NCI-H1930 (cell line): ENCODE data around the gene MORC2.

Source experiments
- DNase-seq, 2 experiments: peaks; one replicate each; lab custom pipeline; 2025; lab: John Stamatoyannopoulos, UW

The MORC2 gene

DNA sequence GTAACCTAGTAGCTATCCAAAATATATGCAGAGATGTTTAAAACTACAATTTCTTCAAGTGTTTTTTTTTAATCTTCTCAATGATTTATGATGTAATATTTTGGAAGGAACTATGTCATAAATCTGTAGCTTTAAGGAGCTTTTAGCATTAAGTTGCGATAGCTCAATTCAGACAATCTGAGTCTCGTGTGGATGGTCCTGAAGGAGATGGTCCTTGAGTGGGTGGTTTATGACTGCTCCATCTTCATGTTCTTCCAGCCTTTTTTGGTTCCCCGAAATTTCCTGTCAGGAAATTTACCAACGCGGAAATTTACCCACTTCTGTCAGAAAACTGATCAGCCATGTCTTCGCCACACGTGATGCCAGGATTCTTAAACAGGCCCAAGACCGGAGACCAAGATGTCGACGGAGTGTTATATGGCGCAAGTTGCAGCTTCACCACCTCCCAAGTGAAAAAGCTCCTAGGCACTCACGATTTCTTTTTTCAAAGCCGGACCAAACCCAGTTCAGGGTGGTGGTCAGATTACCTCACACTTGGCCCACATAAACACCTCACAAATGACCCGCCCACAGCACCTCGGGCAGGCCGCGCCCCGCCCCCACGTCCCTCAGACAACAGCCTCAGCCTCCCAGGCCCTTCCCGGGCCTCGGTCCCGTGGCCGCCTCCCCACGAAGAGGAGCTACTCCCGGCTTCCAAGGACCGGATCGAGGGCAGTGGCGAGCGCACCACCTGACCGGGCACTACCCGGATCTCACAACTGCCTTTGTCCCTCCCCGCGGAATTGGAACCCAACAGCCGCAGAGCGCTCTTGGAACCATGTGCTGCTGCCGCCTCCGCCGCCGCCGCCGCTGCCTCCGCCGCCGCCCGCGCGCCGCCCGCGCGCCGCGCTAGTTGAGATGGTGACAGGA, at the start of gene MORC2:
TSS of gene MORC2 (minus strand) at position 760 of the 909 bp plus-strand sequence. CDS start 885 bp downstream, outside the sequence.
- peak; percentile 65 for DNase-seq

DNA sequence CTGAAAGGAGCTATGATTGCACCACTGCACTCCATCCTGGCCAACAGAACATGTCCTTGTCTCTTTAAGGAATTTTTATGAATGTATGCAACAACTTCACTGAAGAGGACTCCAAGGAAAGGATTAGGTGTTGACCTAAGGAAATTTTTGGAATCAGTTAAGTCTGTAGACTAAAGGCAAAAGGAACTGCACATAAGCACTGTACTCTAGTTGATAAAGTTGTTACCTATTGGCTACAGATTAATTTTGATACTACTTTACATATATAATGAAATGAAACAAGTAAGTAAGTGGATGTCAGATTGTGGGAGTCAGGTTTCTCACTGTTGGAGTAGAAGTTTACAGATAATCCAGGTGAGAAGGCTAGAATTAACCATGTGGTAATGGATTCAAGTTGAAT, 37.0 kb upstream of the MORC2 start:
- no peak for DNase-seq

- DNase-seq, result no peak
These were observed 32.7 kb upstream of the MORC2 start for GRCh38 chr22:31001124-31001770.

DNA sequence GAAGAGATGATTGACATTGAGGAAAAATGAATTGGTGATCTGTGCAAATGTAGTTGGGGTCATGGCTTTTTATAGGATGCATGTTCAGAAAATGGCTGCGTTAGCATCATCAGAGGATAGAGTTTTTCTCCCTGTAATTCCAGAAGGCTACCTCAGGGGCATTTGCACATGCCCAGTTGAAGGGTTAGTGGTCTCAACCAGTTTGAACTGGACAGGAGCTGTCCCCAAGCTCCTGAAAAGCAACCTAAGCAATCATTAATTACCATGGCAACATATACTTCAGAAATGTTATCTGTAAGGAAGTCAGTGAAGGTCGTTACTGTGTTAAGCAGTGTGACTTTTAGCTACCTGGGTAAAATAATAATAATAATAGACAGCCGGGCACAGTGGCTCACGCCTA, 29.8 kb upstream of the MORC2 start:
- no peak for DNase-seq

- no peak for DNase-seq
These were observed 27.9 kb upstream of the MORC2 start for GRCh38 chr22:30996462-30996861.

- DNase-seq, result no peak
These were observed 26.4 kb upstream of the MORC2 start for GRCh38 chr22:30994960-30995359.

- DNase-seq, result no peak
These were observed 24.0 kb upstream of the MORC2 start for GRCh38 chr22:30992565-30992964.

DNA sequence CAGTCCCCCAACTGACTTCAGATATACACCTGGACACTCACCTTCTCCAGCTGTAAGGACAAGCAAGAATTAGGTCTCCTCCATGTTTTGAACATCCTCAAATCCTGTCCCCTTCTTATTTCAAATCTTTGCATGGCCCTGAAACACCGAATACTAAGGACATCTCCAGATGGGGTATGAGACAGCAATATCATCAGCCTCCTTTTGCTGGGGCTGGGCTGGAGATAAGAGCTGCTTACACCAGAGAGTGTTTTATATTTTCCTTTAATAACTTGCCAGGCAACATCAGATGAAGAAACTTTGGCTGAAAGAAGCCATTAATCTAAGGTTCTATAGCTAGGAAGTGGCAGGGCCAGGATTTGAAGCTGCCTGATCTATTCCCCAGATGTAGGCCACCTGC, 22.1 kb upstream of the MORC2 start:
- no peak for DNase-seq

- DNase-seq, result no peak
These were observed 20.9 kb upstream of the MORC2 start for GRCh38 chr22:30989474-30989873.

DNA sequence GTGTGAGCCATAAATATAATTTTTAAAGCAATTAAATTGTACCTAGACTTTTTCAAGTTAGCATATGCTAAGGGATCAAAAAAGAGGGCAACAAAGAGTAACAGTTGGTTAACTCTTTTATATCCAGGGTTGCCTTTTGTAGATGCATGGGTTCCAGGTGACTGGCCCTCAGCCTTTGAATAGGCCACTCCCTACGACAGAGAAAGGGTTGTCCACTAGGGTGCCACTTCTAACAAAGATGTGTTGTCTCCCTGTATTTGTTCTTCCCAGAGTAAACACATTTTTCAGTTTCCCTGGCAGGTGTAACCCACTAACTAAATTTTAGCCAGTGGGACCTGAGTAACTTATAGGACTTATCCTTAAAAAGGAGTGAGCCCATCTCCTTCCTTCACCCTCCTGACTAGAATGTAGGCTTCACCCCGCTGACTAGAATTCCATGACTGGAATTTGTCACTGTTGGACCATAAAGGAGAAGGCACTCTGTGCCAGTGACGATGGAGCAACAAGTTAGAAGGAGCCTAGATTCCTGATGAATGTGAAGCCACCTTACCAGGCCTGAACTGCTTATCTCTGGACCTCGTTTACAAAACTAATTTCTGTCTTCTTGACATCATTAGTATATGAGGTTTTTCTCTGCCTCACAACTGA, 17.1 kb upstream of the MORC2 start:
- DNase-seq, result peak; percentile 52 to 68

- DNase-seq, result no peak
These were observed 15.7 kb upstream of the MORC2 start for GRCh38 chr22:30984317-30984716.

- no peak for DNase-seq
These were observed 13.9 kb upstream of the MORC2 start for GRCh38 chr22:30982512-30982911.

GRCh38 chr22:30979932-30980331, 11.4 kb upstream of the MORC2 start:
- DNase-seq, result no peak

DNA sequence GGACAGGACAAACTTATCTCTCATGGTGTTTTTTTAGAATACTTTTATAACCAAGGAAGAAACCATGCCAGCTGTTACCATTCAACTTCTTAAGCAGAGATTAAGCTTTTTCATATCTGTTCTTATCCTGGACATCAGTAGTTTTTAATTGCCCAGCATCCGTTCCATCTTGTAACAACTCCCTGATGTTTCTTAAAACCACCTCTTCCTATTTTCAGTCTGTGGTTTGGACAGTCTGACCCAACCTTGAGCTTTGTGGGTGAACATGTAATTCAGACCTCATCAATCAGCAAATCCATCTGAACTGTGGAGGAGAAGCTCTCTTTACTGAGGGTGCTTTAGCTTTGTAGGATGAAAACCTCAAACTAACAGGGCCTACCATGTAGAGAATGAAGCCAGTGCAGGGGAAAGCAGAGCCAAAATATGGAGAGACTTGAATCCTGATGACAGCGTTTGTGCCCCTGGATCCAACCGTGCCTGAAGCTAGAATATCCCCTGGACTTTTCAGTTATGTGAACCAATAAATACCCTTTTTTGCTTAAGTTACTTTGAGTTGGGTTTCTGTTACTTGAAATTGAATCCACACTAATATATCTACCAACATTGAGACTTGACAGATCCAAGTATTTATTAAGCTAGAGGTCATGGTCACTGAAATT, 9.9 kb upstream of the MORC2 start:
- DNase-seq, result no peak

GRCh38 chr22:30970356-30970746, 1.8 kb upstream of the MORC2 start:
- no peak for DNase-seq

DNA sequence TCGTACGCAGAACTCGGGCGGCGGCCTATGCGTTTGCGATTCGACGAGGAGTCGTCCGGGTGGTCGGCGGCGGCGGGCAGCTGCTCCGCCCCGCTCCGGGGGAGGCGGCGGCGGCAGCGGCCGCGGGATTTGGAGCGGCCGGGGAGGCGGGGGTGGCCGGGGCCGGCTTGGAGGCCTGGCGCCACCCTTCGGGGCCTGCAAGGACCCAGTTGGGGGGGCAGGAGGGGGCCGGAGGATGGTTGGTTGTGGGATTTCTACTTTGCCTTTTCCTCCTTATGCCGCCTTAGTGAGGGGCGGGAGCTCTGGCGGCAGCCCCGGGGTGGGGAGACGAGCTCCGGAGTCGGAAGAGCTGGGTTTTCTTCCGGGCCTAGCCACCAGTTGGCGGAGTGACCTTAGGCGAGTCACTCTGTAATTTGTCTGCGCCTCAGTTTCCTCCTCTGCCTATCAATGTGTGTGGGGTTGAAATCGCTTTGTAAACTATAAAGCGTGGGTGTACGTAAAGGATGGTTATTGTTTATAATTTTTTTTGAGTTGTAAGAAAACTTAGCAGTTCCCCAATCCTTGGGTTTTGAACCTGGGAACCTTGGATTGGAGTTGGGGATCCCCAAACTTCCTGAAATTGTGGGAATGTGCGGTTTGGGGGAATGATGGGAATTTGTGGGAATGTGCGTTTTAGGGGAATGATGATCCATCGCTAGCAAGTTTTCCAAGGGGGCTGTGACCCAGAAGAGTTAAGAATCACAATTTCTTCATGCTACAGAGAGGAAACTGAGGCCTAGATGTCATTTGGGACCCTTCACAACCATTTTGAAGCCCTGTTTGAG, 1.2 kb upstream of the MORC2 start:
- peak in 1 of 2 experiments; percentile 54 for DNase-seq

- DNase-seq, result peak; percentile 95 to 96
These were observed 454 bp upstream of the MORC2 start, which contains the start of gene TUG1 for GRCh38 chr22:30968924-30969531. Gene TUG1, plus strand, starts transcription at chr22:30969265.

DNA sequence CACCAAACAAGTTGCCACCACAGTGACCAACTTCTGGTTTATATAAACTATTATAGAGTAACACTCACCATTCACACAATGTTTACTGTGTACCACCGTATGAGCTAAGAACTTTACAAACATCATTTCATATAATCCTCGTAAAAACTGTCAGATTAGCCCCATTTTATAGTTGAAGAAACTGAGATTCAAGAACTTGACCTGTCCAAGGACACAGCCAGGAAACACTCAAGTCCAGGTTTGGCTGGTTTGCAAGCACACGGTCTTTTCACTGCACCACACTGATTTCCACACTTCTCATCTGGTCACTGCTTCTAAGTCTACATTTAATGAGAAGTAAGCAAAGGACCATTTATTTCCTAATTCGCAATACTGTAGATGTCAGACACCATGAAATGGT, 3.7 kb downstream of the MORC2 start:
- no peak for DNase-seq

DNA sequence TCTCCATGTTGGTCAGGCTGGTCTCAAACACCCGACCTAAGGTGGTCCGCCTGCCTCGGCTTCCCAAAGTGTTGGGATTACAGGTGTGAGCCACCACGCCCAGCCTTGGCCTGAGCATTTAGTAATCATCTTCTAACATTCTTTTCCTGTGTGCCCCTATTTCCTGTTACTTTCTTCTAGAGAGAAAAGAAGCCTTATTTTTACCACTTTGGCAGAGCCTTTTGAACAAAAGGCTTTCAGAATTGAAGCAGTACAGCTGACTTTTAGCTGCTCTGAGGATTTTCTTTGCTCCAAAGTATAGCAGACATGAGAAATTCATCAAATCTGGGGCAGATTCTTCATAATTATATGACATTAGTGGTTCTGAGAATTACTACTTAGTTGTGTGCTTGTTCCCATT, 13.4 kb downstream of the MORC2 start:
- no peak for DNase-seq

GRCh38 chr22:30953206-30953605, 15.4 kb downstream of the MORC2 start:
- no peak for DNase-seq
